GM21723 (cell line): ENCODE data around the gene USP34.
A peak's percentile ranks its signal among the peaks of the same experiment; 100 is the strongest.
"Not testable (repeated sequence)": the region's sequence is repeated elsewhere in the genome, so short reads cannot be mapped to it uniquely, and the experiment has no call there.

ENCODE experiments used
- ATAC-seq: cut with Tn5 transposase; IDR thresholded peaks from one replicate; pipeline ENCODE4 v1.9.1; 2021; ENCODE audit warnings: mild to moderate bottlenecking, moderate library complexity; ENCODE audit not compliant: unreplicated experiment

Gene USP34

DNA sequence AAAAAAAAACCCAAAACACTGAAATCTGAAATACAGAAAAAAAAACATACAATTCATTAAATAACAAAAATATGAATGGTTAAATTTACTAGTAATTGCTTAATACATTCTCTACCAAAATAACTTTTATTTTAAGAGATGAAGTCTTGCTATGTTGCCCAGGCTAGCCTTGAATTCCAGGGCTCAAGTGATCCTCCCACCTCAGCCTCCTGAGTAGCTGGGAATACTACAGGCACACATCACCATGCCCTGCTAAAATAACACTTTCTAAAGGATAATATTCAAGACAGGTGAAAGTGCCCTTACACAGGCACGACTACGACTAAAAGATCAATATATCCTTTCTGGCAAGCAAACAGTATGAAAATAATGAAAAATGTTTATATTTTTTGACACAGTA, 9.5 kb downstream of the USP34 start:
- no peak for ATAC-seq

- ATAC-seq: no peak
These were observed 10.7 kb downstream of the USP34 start for GRCh38 chr2:61460163-61460562.

GRCh38 chr2:61456746-61457420, 14.0 kb downstream of the USP34 start:
- no peak for ATAC-seq

DNA sequence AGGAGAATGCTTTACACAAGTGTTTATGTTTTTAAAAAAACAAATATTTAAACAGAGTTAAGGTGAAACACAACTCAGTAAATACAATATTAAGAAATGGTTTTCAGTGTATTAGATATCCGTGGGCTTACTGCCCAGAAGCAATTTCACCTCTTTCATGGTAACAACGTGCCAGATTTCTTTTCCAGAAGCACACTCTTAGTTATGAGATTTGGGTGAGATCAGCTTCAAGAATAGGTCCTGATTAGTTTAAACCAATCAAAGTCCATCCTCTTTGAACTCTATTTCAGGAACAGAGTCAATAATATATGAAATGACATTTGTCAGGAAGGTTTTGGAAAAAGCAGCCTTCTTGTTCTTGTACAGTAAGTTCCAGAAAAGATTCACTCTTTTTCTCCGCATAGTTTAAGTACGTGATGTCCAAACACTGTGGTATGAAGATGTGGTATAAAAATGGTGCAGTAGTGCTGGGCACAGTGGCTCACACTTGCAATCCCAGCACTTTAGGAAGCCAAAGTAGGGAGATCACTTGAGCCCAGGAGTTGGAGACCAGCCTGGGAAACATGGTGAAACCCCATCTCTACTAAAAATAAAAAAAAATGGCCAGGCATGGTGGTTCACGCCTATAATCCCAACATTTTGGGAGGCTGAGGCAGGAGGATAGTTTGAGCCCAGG, 14.7 kb downstream of the USP34 start:
- no peak for ATAC-seq

- ATAC-seq: not testable (repeated sequence)
These were observed 15.9 kb downstream of the USP34 start for GRCh38 chr2:61454972-61455371.

- ATAC-seq: no peak
These were observed 16.5 kb downstream of the USP34 start for GRCh38 chr2:61454383-61454782.

DNA sequence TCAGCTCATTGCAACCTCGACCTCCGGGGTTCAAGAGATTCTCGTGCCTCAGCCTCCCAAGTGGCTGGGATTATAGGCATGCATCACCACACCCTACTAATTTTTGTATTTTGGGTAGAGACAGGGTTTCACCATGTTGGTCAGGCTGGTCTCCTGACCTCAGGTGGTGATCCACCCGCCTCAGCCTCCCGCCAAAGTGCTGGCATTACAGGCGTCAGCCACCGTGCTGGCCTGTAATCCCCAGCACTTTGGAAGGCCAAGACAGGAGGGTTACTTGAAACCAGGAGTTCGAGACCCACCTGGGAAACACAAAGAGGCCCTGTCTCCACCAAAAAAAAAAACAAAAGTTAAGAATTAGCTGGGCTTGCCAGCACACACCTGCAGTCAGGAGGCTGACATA, 18.5 kb downstream of the USP34 start:
- ATAC-seq: no peak

- ATAC-seq: no peak
These were observed 19.7 kb downstream of the USP34 start for GRCh38 chr2:61451178-61451577.

- no peak for ATAC-seq
These were observed 20.7 kb downstream of the USP34 start for GRCh38 chr2:61450144-61450543.

DNA sequence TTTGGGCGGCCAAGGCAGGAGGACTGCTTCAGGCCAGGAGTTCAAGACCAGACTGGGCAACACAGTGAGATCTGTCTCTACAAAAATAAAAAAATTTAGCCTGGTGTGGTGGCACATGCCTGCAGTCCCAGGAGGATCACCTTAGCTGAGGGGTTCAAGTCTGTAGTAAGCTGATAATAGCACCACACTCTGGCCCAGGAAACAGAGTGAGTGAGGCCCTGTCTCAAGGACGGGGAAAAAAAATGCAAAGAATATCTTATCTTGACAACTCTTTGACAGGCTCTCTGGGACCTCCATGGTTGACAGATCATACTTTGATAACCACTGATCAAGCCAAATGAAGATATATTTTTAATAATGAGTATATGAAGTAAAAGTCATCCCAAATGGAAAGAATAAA, 22.7 kb downstream of the USP34 start:
- no peak for ATAC-seq

DNA sequence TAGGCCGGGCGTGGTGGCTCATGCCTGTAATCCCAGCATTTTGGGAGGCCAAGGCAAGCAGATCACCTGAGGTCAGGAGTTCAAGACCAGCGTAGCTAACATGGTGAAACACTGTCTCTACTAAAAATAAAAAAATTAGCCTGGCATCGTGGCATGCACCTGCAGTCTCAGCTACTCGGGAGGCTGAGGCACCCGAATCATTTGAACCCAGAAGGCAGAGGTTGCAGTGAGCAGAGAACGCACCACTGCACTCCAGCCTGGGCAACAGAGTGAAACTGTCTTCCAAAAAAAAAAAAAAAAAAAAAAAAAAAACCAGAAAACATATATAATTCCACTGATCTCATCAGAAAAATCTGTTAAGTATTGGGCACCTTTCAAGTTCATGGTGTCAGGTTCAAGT, 23.9 kb downstream of the USP34 start:
- ATAC-seq: not testable (repeated sequence)

GRCh38 chr2:61443342-61444041, 27.4 kb downstream of the USP34 start:
- ATAC-seq: peak; percentile 74

DNA sequence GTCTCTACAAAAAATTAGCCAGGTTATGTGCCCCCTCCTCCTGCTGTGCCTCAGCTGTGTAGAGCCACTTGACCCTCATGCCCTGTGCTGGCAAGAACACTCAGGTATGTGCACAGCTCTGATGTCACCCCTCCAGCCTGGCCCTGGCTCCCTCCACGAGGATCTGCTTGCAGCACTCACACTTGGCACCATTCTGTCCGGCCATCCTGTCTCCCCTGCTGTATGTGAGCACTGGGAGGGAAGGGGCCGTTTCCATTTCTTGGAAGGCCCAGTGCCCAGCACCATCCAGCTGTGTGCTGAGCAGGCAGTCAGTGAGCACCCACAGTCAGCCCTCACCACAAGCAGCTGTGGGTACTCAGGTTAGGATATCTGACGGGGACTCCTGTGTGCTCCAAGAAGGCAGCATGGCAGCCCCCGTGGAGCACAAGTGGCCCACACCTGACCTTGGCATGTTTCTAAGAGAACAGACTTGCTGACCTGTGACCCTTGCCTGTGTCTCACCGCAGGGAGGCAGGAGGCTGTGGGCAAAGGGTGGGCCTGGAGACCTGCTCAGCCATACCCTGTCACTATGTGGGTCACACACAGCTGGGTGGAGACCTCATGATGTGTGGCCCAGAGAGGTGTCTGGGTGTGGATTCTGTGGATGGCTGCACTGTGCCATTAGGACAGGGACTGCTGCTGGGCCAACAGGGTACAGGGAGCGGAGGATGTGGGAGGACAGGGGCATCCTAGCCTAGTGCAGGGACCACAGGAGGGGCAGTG, 31.5 kb downstream of the USP34 start:
- no peak for ATAC-seq

GRCh38 chr2:61438670-61439069, 32.2 kb downstream of the USP34 start:
- no peak for ATAC-seq

DNA sequence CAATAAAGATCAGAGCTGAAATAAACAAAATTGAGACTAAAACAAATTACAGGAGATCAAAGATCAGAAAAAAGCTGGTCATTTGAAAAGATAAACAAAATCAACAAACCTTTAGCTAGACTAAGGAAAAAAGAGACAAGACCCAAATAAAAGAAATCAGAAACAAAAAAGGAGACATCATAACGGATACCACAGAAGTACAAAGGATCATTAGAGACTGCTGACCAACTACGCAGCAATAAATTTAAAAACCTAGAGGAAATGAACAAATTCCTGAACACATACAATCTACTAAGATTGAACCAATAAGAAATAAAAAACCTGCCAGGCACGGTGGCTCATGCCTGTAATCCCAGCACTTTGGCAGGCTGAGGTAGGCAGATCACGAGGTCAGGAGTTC, 33.7 kb downstream of the USP34 start:
- no peak for ATAC-seq

- ATAC-seq: no peak
These were observed 34.8 kb downstream of the USP34 start for GRCh38 chr2:61436092-61436491.

GRCh38 chr2:61435291-61435690, 35.6 kb downstream of the USP34 start:
- ATAC-seq: no peak

DNA sequence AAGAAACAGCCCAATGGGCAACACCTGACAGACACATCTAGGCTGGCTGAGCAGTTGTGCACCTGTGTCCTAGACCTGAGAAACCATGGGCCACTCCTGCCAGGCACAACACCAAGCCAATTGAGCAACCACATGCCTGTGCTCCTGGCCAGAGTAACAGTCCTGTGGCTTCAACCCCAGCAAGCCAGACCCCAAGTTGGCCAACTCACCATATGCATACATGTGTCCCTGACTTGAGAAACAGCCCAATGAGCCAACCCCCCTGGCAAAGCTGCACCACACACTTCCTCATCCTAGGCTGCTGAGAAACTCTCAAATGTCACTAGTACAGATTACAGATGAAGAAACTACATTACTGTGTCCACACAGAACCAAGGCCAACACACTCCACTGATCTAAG, 36.6 kb downstream of the USP34 start:
- no peak for ATAC-seq

GRCh38 chr2:61433606-61434005, 37.3 kb downstream of the USP34 start:
- ATAC-seq: no peak

DNA sequence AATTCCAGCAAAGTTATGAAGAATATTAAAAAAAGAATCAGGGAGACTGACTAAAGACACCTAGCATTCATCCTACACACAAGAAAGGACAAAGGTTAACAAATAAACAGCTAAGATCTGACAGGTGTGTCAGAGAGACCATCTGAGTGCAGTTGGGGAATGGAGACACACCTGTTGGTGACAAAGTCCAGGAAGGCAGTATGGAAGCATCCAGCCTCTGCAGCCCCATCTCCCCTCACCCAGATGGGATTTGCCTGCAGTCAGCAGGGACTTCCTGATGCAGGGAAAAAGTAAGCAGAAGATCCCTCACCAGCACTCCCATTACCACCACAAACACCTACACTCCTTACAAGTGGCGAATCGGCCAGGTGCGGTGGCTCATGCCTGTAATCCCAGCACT, 37.9 kb downstream of the USP34 start:
- ATAC-seq: no peak

DNA sequence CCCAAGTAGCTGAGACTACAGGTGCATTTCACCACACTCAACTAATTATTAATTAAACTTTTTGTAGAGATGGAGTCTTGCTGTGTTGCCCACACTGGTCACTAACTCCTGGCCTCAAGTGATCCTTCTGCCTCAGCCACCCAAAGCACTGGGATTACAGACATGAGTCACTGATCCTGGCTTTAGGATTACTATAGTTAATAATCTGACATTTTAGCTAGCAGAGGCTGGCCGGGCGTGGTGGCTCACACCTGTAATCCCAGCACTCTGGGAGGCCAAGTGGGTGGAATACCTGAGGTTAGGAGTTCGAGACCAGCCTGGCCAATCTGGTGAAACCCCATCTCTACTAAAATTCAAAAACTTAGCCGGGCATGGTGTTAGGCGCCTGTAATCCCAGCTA, 39.5 kb downstream of the USP34 start:
- no peak for ATAC-seq
